GM13977 (cell line): ENCODE results near the gene CDSN.

Source experiments
- DNase-seq: peaks from one replicate; pipeline ENCODE4 v3.0.0; 2012; ENCODE audit warnings: low spot score
- CTCF ChIP-seq: IDR thresholded peaks from 2 replicates; pipeline ENCODE4 v1.5.1; 2012; ENCODE audit warnings: mild to moderate bottlenecking, control low read depth; ENCODE audit not compliant: insufficient read depth; ENCODE audit errors: extremely low read depth, missing control alignments
- in situ Hi-C: fragments of 300-500 bp; cut with MboI; formaldehyde crosslinking; loops from one replicate; pipeline ENCODE4 v1.12.0; 2022; ENCODE audit warnings: low sequenced_read_pairs, low pct_unique_long_range_greater_than_20kb, mixed read lengths, inconsistent platforms; ENCODE audit not compliant: unreplicated experiment

Gene CDSN

GRCh38 chr6:31157513-31158139 is 37.4 kb upstream of the CDSN start, which contains the start of gene CCHCR1:
CCHCR1 (minus strand) TSS chr6:31157802; CDS start chr6:31157600, 202 bp downstream.
- TF ChIP-seq CTCF = no peak
- no peak for DNase-seq
- in situ Hi-C loops = no loop called here

DNA sequence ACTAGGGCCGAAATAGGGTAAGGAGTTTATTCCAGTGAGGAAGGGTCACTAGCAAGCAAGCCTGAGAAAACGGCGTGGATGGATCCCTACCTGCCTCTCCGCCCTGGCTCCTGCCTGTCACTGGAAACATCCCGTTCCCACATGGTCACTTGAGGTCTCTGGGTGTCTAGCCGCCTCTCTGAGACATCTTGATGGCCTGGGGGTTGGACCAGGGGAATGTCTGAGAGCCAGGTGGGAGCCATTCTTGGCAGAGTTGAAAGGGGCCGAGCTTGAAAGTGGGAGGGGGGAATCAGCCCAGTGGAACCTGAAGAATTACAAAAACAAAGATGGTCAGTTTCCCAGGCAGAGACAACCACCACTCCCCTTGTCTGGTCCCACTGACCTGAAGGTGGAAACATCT is 36.4 kb upstream of the CDSN start:
- DNase-seq = no peak
- TF ChIP-seq CTCF = no peak
- in situ Hi-C loops = no loop called here

DNA sequence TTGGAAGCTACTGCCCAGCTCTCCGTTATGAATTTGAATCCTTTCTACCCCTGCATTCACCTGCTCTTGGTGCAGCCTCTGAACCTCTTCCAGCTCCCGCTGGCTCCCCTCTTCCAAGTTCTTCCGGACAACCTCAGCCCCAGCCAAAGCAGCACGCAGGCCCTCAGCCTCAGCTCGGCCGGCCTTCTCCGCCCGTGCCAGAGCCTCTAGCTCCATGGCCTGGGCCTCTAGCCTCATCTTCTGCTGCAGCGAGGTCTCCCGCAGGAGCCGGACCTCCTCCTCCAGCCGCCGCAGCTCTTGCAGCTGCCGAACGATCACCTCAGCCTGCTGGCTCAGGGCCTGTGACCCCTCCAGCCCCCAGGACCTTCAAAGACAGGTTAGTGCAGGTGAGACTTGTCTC is 34.2 kb upstream of the CDSN start:
- no peak for DNase-seq
- in situ Hi-C loops = no loop called here
- TF ChIP-seq CTCF = no peak

GRCh38 chr6:31152781-31153180 is 32.5 kb upstream of the CDSN start:
- no peak for DNase-seq
- in situ Hi-C loops = no loop called here
- no peak for TF ChIP-seq CTCF

DNA sequence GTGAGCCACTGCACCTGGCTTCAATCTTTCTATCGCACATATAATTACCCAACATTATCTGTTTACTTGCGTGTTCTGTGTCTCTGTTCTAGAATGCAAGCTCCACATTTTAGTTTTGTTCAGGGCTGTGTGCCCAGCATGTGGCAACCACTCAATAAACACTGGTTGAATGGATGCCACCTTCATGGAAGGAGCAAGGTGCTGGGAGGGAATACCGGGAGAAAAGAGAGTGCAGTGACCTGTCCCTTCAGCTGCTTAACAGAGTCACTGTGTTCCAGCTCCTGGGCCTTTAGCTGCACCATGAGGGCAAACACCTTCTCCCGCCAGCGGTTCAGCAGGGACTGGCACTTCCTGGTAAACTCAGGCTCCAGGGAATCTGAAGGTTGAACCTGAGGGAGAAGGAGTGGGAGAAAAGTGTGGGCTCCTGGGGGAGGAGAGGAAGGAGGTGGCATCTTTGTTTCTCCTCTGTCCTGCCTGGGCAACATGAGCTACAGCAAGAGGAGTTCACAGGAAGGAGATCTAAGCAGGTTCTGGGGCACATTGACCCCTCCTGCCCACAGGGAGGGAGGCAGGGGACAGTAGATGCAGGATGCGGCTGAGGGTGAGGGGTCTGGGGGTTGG is 29.7 kb upstream of the CDSN start:
- no peak for DNase-seq
- in situ Hi-C loops = no loop called here
- TF ChIP-seq CTCF = no peak

DNA sequence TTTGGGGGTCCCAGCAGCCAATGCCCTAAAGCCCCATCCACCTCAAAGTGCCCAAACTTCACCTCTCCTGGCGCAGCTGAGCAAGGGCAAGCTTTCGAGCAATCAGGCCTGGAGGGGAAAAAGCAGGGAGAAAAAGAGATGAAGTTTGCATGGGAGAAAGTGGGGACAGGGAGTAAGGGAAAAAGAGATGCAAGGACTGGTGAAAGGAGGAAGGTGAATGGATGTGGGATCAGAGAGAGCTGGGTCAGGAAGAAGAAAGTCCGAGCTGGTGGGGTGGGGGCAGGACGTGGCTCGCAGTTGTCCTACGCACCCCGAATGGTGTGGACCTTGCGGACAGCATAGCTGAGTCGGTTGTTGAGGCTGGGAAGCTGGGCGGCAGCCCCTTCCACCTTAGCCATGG is 25.1 kb upstream of the CDSN start:
- no peak for TF ChIP-seq CTCF
- in situ Hi-C loops = no loop called here
- DNase-seq = no peak
